H1 (cell line): ENCODE measurements around the gene RNF126. TPM values are rescaled to one million over a fixed set of nuclear protein-coding genes. Genes with fewer than 3 reads are reported as not detected.

ENCODE experiments used
- CBX8 ChIP-seq: fragments of 300-800, 300-1000 bp; sonication (generic); IDR thresholded peaks from 2 replicates; pipeline ENCODE4 v1.7.1; 2016; ENCODE audit warnings: low read depth, low read length, borderline replicate concordance
- CHD7 ChIP-seq: fragments of 300-600 bp; sonication (generic); IDR thresholded peaks from 2 replicates; pipeline ENCODE4 v1.7.1; 2012; ENCODE audit warnings: low read length, moderate library complexity, mild to moderate bottlenecking, inconsistent platforms; ENCODE audit not compliant: insufficient replicate concordance
- MAFK ChIP-seq: IDR thresholded peaks from 2 replicates; pipeline ENCODE4 v1.6.1; 2012; ENCODE audit warnings: low read depth, mild to moderate bottlenecking, improper control_type of control experiment, low read length
- SP1 ChIP-seq: IDR thresholded peaks from 2 replicates; pipeline ENCODE4 v1.6.1; 2011; ENCODE audit warnings: low read depth, low read length
- polyA plus RNA-seq, 7 experiments: library from polyadenylated mRNA; depleted of rRNA in 3 of 7; stranded (reverse) in 5 of 7; unstranded in 2 of 7; fragments of >200 nt in 5 of 7; fragments of 200-250 nt in 2 of 7; gene quantifications; 1 replicate in 5 of 7; 2 replicates in 1 of 7; 4 replicates in 1 of 7; pipeline versions ENCODE4 v1.2.1 to v1.2.3, GENCODE V29; 2011 to 2013; ENCODE audit warnings: missing spikeins in 2 of 7, mixed read lengths in 2 of 7
- total RNA-seq: library from RNA; stranded (reverse); fragmentation: NEBNext Ultra II Directional; extraction: Animal tissue kit (Norgen Biotek cat#: 25700); gene quantifications from 2 replicates; pipeline ENCODE4 v1.2.1, GENCODE V29; 2021

The RNF126 gene
- total and polyA plus RNA-seq, 2 of the 8 experiments (the other 6 are each of a cell fraction or from before 2014, with no cell fraction given) = 21.8 to 68.0 TPM

- TF ChIP-seq CHD7 (no peak), MAFK (no peak), SP1 (no peak), CBX8 (no peak)
These were observed 21.3 kb downstream of the RNF126 start (continued) for GRCh38 chr19:641702-642101.
